HG03103 (cell line): ENCODE measurements around the gene RAPGEF2.
"Not testable (repeated sequence)": the region's sequence is repeated elsewhere in the genome, so short reads cannot be mapped to it uniquely, and the experiment has no call there.

Source experiments
- ATAC-seq: cut with Tn5 transposase; IDR thresholded peaks from one replicate; pipeline ENCODE4 v1.9.1; 2021; ENCODE audit warnings: low read depth; ENCODE audit not compliant: unreplicated experiment

The RAPGEF2 gene

GRCh38 chr4:159349332-159349731 is 246.5 kb downstream of the RAPGEF2 start:
- ATAC-seq = no peak

GRCh38 chr4:159352609-159353008 is 249.7 kb downstream of the RAPGEF2 start:
- no peak for ATAC-seq

DNA sequence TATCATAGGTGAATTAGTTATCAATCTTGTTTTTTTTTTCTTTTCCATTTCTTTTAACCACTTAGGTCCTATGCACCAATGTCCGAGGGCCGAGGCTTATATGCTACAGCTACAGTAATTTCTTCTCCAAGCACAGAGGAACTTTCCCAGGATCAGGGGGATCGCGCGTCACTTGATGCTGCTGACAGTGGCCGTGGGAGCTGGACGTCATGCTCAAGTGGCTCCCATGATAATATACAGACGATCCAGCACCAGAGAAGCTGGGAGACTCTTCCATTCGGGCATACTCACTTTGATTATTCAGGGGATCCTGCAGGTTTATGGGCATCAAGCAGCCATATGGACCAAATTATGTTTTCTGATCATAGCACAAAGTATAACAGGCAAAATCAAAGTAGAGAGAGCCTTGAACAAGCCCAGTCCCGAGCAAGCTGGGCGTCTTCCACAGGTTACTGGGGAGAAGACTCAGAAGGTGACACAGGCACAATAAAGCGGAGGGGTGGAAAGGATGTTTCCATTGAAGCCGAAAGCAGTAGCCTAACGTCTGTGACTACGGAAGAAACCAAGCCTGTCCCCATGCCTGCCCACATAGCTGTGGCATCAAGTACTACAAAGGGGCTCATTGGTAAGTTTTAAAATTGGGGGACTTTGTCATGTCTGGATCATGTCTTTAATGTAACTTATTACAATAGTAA is 250.7 kb downstream of the RAPGEF2 start:
- ATAC-seq = no peak

DNA sequence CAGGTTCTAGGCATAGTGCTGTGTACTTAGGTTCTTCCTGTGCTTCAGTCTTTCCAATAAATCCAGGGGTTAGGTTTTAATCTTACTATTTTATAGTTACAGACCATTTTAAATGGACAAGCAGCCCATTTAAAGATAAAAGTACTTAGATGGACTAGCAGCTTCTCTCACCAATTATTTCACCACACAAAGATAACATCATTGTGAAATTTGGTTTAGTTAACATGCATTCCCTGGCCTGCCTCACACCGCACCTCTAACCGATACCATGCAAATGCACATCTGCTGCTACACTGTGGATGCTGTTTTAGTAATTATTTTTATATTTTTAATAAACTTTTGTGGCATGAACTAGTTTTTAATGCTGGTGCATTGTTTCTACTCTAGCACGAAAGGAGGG is 252.6 kb downstream of the RAPGEF2 start:
- ATAC-seq = no peak

DNA sequence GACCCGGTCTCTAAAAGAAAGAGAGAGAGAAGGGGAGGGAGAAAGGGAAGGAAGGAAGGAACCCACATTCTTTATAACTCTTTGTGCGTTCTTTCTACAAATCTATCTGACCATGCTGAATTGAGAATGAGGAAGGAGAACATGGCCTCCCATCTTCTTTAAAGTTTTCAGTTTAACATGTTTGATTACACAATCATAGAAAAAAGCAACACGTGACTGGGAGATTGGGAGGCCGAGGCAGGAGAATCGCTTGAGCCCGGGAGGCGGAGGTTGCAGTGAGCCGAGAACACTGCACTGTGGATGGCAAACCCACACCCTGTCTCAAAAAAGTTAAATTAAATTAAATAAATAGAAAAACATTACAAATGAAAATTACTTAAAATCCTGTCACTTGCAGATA is 254.5 kb downstream of the RAPGEF2 start:
- ATAC-seq = no peak

GRCh38 chr4:159358226-159358625 is 255.3 kb downstream of the RAPGEF2 start:
- ATAC-seq = no peak

DNA sequence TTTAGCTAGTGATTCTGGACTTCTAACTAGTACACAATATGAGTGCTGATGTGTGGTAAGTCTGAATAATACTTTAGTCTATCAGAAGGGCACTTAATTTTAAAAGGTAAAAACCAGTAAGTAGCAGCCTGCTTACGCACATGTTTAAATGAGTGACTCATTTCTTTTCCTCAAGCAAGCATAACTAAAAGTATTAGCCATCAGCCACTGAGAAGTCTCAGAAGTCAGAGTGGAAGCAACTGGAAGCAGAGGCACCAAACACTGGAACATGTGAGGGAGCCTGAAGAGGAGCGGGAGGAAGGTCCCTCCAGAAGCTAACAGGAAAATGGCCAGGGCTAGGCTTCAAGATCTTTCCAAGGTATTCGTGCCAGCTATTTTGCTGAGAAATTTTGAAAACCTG is 257.7 kb downstream of the RAPGEF2 start:
- ATAC-seq = no peak

GRCh38 chr4:159363361-159363760 is 260.5 kb downstream of the RAPGEF2 start:
- no peak for ATAC-seq

DNA sequence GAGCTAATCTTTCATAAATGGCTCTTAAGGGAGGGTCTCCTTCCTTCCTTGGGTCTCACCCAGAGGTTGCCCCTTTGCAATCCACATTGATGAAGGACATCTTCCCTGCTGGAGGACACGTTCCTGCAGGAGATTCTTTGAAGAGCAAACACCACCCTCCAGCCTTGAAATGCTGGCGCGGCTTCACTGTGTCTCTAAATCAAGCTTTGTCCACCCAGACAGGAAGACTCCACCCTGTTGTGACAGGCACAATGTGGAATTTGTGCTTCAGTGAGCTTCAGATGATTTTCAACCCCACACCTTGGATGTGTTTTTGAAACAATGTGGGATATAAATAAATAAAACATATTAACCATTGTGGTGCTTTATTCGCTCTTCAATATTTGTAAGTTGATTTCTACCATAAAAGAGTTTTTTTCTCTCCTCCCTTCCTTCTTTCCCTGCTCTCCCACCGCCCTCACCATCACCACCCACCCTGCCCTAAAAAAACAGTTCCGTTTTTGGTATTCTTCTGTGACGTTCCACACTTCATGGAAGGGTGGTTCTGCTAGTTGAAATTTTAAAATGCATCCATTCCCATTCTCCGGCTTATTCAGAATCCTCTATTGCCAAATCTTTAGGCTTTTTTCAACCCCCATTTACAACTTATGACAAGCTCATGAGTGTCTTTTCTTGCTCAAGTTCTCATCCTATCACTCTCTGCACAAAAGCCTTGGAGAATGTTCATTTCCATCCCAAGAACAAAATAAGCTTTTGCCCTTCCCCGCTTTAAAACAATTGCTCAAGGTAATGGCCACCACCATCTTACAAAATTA is 264.3 kb downstream of the RAPGEF2 start:
- ATAC-seq = no peak

- ATAC-seq = peak; percentile 61
Measured at GRCh38 chr4:159367781-159368080, 264.9 kb downstream of the RAPGEF2 start.

GRCh38 chr4:159368320-159368719 is 265.4 kb downstream of the RAPGEF2 start:
- no peak for ATAC-seq

GRCh38 chr4:159369256-159369655 is 266.4 kb downstream of the RAPGEF2 start:
- no peak for ATAC-seq

DNA sequence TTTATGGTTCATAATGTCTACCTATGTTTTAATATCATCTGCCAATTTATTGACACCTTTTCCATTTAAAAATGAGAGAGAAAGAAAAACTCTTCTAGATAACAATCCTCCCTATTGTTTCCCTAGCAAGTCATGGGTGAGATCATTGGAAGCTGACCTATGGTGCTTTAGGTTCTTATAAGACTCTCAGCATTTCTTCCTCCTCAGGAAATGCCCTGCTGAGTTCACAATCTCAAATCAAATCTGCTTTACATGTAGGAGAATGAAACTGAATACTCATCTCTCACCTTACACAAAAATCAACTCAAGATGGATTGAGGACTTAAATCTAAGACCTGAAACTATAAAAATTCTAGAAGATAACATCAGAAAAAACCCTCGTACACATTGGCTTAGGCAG is 267.4 kb downstream of the RAPGEF2 start:
- no peak for ATAC-seq

GRCh38 chr4:159374749-159375530 is 272.1 kb downstream of the RAPGEF2 start:
- ATAC-seq = no peak

GRCh38 chr4:159376289-159376688 is 273.4 kb downstream of the RAPGEF2 start:
- ATAC-seq = no peak

DNA sequence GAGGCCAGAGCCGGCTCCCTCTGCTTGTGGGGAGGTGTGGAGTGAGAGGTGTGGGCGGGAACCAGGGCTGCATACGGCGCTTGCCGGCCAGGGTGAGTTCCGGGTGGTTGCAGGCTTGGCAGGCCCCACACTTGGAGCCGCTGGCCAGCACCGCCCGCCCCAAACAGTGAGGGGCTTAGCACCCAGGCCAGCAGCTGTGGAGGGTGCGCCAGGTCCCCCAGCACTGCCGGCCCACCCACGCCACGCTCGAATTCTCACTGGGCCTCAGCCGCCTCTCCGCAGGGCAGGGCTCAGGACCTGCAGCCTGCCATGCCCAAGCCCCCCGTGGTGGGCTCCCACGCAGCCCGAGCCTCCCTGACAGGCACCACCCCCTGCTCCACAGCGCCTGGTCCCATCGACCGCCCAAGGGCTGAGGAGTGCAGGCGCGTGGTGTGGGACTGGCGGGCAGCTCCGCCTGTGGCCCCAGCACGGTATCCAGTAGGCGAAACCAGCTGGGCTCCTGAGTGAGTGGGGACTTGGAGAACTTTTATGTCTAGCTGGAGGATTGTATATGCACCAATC is 275.3 kb downstream of the RAPGEF2 start:
- ATAC-seq = no peak

DNA sequence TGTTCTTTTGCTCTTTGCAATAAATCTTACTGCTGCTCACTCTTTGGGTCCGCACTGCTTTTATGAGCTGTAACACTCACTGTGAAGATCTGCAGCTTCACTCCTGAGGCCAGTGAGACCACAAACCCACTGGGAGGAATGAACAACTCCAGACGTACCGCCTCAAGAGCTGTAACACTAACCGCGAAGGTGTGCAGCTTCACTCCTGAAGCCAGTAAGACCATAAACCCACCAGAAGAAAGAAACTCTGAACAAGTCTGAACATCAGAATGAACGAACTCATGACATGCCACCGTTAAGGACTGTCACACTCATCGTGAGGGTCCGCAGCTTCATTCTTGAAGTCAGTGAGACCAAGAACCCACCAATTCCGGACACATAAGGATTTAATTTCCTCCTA is 276.2 kb downstream of the RAPGEF2 start:
- ATAC-seq = not testable (repeated sequence)

GRCh38 chr4:159379836-159380235 is 277.0 kb downstream of the RAPGEF2 start:
- no peak for ATAC-seq

DNA sequence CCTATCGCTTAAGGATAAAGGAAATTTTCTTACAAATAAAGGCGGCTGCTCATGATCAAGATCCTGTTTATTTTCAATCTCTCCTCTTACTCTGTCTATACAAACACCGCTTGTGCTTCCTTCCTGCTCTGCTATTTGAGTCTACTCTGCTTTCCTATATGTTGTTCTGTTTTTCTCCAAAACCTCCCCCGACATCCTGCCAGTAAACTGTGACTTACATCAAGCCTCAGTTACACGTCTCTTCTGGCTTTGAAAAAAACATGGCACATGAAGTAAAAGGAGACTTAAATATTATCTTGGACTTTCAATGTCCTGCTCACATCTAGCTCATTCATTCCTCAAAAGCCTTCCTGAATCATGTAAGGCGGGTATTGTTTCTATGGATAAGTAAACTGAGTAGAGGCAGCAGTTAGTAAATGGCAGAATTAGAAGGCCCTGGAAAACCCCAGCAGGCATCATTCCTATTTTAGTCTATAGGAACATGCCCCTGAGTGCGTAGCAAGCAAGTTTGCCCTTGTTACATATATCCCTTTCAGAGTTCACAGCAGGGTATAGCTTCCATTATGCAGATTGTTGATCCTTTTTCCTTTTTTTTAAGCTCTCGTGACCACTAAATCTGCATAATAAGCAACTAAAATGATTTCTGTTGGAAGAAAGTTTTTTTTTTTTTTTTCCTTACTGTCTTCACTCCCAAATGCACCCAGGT is 280.1 kb downstream of the RAPGEF2 start:
- ATAC-seq = no peak

DNA sequence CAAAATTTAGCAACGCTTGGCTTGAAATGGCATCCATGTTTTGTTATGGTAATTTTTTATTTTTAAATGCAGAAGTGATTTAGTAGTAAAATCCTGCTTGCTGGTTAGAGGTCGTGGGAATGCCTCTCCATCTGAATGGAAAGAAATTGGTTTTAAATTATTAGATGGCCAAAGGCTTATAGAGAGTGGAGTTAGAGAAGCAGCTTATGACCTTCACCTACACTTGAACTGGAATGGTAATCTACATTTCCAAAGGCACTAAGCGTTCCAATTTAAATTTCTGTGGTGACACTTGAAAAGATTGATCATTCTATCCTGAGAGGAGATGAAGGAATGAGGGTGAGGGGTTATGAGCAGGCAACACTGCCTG is 280.7 kb downstream of the RAPGEF2 start:
- no peak for ATAC-seq

DNA sequence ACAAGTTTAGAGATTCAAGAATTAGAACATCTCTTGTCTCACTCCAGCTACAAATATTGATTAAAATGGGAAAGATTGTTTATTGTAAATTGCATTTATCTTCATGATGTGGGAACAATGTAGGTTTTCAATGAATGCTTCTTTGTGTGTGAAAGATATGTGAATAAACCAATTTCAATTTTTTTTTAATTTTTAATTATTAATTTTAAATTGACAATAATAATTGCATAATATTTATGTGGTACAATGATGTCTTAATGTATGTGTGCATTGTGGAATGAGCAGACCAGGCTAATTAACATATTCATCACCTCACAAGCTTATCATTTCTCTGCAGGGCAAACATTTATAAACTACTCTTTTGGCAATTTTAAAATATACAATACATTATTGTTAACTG is 281.1 kb downstream of the RAPGEF2 start:
- no peak for ATAC-seq
